ENCODE data around the gene ATXN7L3. TPM values are rescaled to one million over a fixed set of nuclear protein-coding genes. Genes with fewer than 3 reads are reported as not detected.

Gene ATXN7L3
- polyA plus RNA-seq, 3 donors, result 8.5 to 60.9 (median 9.9) TPM

DNA sequence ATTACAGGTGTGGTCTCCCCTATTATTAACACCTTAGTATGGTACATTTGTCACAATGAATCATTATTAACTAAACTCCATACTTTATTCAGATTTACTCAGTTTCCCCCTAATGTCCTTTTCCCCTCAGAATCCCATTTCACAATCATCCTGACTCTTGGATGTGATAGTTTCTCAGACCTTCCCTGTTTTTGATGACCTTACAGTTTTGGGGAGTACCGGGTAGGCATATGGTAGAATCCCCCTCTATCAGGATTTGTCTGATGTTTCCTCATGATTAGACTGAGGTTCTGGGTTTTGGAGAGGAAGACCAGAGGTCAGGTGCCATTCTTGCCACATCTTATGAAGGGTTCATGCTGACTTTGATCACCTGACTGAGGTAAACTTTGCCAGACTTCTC, 35.2 kb downstream of the ATXN7L3 start:
- peaks cover 3% of the 10 kb centered on the region for H3K4me1 Mint-ChIP-seq
- H3K4me3 ChIP-seq (replicated peaks in 1 of 3; ENCODE audit: low read depth in 2 of 3, low read length in 3 of 3), result no peak overlapping the region
- no CpG with 5 or more reads among the region's 1 CpG for WGBS (ENCODE audit: insufficient coverage)
- no peak overlapping the region for H3K27ac ChIP-seq (ENCODE audit: low read depth in 1 of 2, low read length in 2 of 2)
- H3K27me3 Mint-ChIP-seq (ENCODE audit: low read depth in 3 of 3), result peaks cover 2 to 5% (median 4%) of the 10 kb centered on the region in 3 donors
- no peak for DNase-seq
- H3K4me1 ChIP-seq (ENCODE audit: control insufficient read depth in 1 of 2, insufficient read depth in 2 of 2, low read length in 2 of 2), result peaks cover 0 to 2% of the 10 kb centered on the region in 2 donors
- H3K36me3 ChIP-seq (replicated peaks in 1 of 2; ENCODE audit: control insufficient read depth in 1 of 2, insufficient read depth in 2 of 2, low read length in 2 of 2), result peaks cover 1 to 6% of the 10 kb centered on the region in 2 donors
- H3K4me2 ChIP-seq (replicated peaks; ENCODE audit: extremely low read depth, low read length, poor library complexity, severe bottlenecking), result no peak overlapping the region
- H3K27ac Mint-ChIP-seq, result peak overlapping the region in 1 of 7 donors; percentile 21
- intact Hi-C loops (cut with micrococcal nuclease), result no loop called here
- peaks cover 0 to 2% (median 0%) of the 10 kb centered on the region in 7 donors for H3K9me3 Mint-ChIP-seq
- no peaks in the 10 kb centered on the region for H3K27me3 ChIP-seq (ENCODE audit: control insufficient read depth in 2 of 2, insufficient read depth in 2 of 2, low read length in 2 of 2)
- no peak overlapping the region for H2AFZ ChIP-seq (ENCODE audit: insufficient read depth, low read depth, low read length, poor library complexity, severe bottlenecking)
- H3K36me3 Mint-ChIP-seq, result peaks cover 7 to 14% of the 10 kb centered on the region in 2 donors
- no peaks in the 10 kb centered on the region for H4K20me1 ChIP-seq (ENCODE audit: insufficient read depth, low read length)
- H3K4me3 Mint-ChIP-seq, result no peak overlapping the region
- H3K9ac ChIP-seq (ENCODE audit: insufficient read depth, low read length, poor library complexity, severe bottlenecking), result no peak overlapping the region
- TF ChIP-seq, protein P1, sequence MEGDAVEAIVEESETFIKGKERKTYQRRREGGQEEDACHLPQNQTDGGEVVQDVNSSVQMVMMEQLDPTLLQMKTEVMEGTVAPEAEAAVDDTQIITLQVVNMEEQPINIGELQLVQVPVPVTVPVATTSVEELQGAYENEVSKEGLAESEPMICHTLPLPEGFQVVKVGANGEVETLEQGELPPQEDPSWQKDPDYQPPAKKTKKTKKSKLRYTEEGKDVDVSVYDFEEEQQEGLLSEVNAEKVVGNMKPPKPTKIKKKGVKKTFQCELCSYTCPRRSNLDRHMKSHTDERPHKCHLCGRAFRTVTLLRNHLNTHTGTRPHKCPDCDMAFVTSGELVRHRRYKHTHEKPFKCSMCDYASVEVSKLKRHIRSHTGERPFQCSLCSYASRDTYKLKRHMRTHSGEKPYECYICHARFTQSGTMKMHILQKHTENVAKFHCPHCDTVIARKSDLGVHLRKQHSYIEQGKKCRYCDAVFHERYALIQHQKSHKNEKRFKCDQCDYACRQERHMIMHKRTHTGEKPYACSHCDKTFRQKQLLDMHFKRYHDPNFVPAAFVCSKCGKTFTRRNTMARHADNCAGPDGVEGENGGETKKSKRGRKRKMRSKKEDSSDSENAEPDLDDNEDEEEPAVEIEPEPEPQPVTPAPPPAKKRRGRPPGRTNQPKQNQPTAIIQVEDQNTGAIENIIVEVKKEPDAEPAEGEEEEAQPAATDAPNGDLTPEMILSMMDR (IDR thresholded peaks at IDR 0.05), result no peak
- no peaks in the 10 kb centered on the region for H3K79me2 ChIP-seq (ENCODE audit: insufficient read depth, low read length)
- no peaks in the 10 kb centered on the region for H3K9me3 ChIP-seq (replicated peaks in 1 of 2; ENCODE audit: control insufficient read depth in 1 of 2, insufficient read depth in 1 of 2, low read length in 2 of 2)

- TF ChIP-seq, protein P1 (IDR thresholded peaks at IDR 0.05), result no peak
- H3K27ac Mint-ChIP-seq, result peak overlapping the region in 3 of 7 donors; percentile 26 to 57 (median 40)
- DNase-seq, result no peak
- peaks cover 9 to 34% of the 10 kb centered on the region in 2 donors for H3K36me3 ChIP-seq (replicated peaks in 1 of 2; ENCODE audit: control insufficient read depth in 1 of 2, insufficient read depth in 2 of 2, low read length in 2 of 2)
- H3K9me3 Mint-ChIP-seq, result no peaks in the 10 kb centered on the region
- intact Hi-C loops (cut with micrococcal nuclease), result no loop called here
- peaks cover 0 to 2% (median 0%) of the 10 kb centered on the region in 3 donors for H3K27me3 Mint-ChIP-seq (ENCODE audit: low read depth in 3 of 3)
- H4K20me1 ChIP-seq (ENCODE audit: insufficient read depth, low read length), result no peaks in the 10 kb centered on the region
- H3K36me3 Mint-ChIP-seq, result peaks cover 20 to 51% of the 10 kb centered on the region in 2 donors
- H3K4me1 Mint-ChIP-seq, result no peaks in the 10 kb centered on the region
- no peak overlapping the region for H3K4me2 ChIP-seq (replicated peaks; ENCODE audit: extremely low read depth, low read length, poor library complexity, severe bottlenecking)
- 95% methylated on average over 12 of the region's 15 CpGs for WGBS (ENCODE audit: insufficient coverage)
- no peaks in the 10 kb centered on the region for H3K4me1 ChIP-seq (ENCODE audit: control insufficient read depth in 1 of 2, insufficient read depth in 2 of 2, low read length in 2 of 2)
- H3K27ac ChIP-seq (ENCODE audit: low read depth in 1 of 2, low read length in 2 of 2), result no peak overlapping the region
- H3K9ac ChIP-seq (ENCODE audit: insufficient read depth, low read length, poor library complexity, severe bottlenecking), result no peak overlapping the region
- no peaks in the 10 kb centered on the region for H3K27me3 ChIP-seq (ENCODE audit: control insufficient read depth in 2 of 2, insufficient read depth in 2 of 2, low read length in 2 of 2)
- no peaks in the 10 kb centered on the region for H3K79me2 ChIP-seq (ENCODE audit: insufficient read depth, low read length)
- no peaks in the 10 kb centered on the region for H3K9me3 ChIP-seq (replicated peaks in 1 of 2; ENCODE audit: control insufficient read depth in 1 of 2, insufficient read depth in 1 of 2, low read length in 2 of 2)
- H3K4me3 ChIP-seq (replicated peaks in 1 of 3; ENCODE audit: low read depth in 2 of 3, low read length in 3 of 3), result no peak overlapping the region
- no peak overlapping the region for H3K4me3 Mint-ChIP-seq
- H2AFZ ChIP-seq (ENCODE audit: insufficient read depth, low read depth, low read length, poor library complexity, severe bottlenecking), result no peak overlapping the region
Measured at GRCh38 chr17:44159519-44160210, 40.0 kb downstream of the ATXN7L3 start.
